IMR-90 (cell line): Measurements from ENCODE around the gene GPR35. TPM values are rescaled to one million over a fixed set of nuclear protein-coding genes. Genes with fewer than 3 reads are reported as not detected.

Experiments used
- ATAC-seq: fragments of 200-7000 bp; cut with Tn5 transposase; 2 replicates; pipeline ENCODE4 v1.9.1; 2020; ENCODE audit warnings: low read depth, mild to moderate bottlenecking, moderate library complexity
- BruUV-seq: library from RNA; stranded (reverse); fragments of 400-500 nt; replicated peaks from 2 replicates; lab custom pipeline; 2021; lab: Mats Ljungman, UMichigan
- CTCF ChIA-PET: fragments of 300-600 bp; formaldehyde crosslinking; extraction: SDS; loops from one replicate; lab custom pipeline; 2021; ENCODE audit warnings: antibody characterized with exemption; lab: Yijun Ruan, JAX
- POLR2A ChIA-PET: fragments of 300-600 bp; sonication (Branson Sonifier 250); formaldehyde crosslinking; loops from one replicate; lab custom pipeline; 2022; ENCODE audit warnings: antibody characterized with exemption; ENCODE audit not compliant: unreplicated experiment; lab: Charles Lee
- DNase-seq: peaks from one replicate; pipeline ENCODE4 v3.0.0; 2013
- H2AFZ ChIP-seq: replicated peaks from 2 replicates; pipeline ENCODE3; 2013; ENCODE audit warnings: low read length, mild to moderate bottlenecking; ENCODE audit not compliant: poor library complexity
- H2AK5ac ChIP-seq: 2 replicates; pipeline ENCODE4 v1.6.1; 2013; ENCODE audit warnings: low read depth, low read length, inconsistent platforms
- H2AK9ac ChIP-seq: replicated peaks from 2 replicates; pipeline ENCODE3; 2013; ENCODE audit warnings: mild to moderate bottlenecking, low read depth, low read length, moderate library complexity; ENCODE audit not compliant: poor library complexity
- H2BK120ac ChIP-seq: 2 replicates; pipeline ENCODE4 v1.6.1; 2013; ENCODE audit warnings: low read depth, low read length, inconsistent platforms
- H2BK15ac ChIP-seq: 3 replicates; pipeline ENCODE4 v1.6.1; 2013; ENCODE audit warnings: low read depth, low read length, inconsistent platforms
- H2BK20ac ChIP-seq: 2 replicates; pipeline ENCODE4 v1.6.1; 2013; ENCODE audit warnings: low read depth, mild to moderate bottlenecking, inconsistent platforms, low read length, moderate library complexity
- H2BK5ac ChIP-seq: 2 replicates; pipeline ENCODE4 v1.6.1; 2013; ENCODE audit warnings: mild to moderate bottlenecking, low read depth, low read length, inconsistent platforms; ENCODE audit not compliant: poor library complexity, severe bottlenecking
- H3K14ac ChIP-seq: replicated peaks from 2 replicates; pipeline ENCODE4 v1.6.1; 2013; ENCODE audit warnings: low read depth, low read length, inconsistent platforms
- H3K18ac ChIP-seq: 2 replicates; pipeline ENCODE4 v1.6.1; 2013; ENCODE audit warnings: low read depth, low read length, control low read depth
- H3K23ac ChIP-seq: 2 replicates; pipeline ENCODE4 v1.6.1; 2013; ENCODE audit warnings: low read depth, low read length, inconsistent platforms
- H3K27ac ChIP-seq: 2 replicates; pipeline ENCODE4 v1.5.1; 2013; ENCODE audit warnings: mild to moderate bottlenecking, control low read depth, low read length; ENCODE audit not compliant: insufficient read depth
- H3K27me3 ChIP-seq: 2 replicates; pipeline ENCODE4 v1.6.1; 2013; ENCODE audit warnings: low read length; ENCODE audit not compliant: control insufficient read depth, insufficient read depth
- H3K36me3 ChIP-seq: 2 replicates; pipeline ENCODE4 v1.6.1; 2013; ENCODE audit warnings: low read length, mixed read lengths; ENCODE audit not compliant: control insufficient read depth, insufficient read depth
- H3K4ac ChIP-seq: 2 replicates; pipeline ENCODE4 v1.6.1; 2013; ENCODE audit warnings: low read depth, low read length, inconsistent platforms
- H3K4me1 ChIP-seq: 2 replicates; pipeline ENCODE4 v1.6.1; 2013; ENCODE audit warnings: low read length, mixed read lengths; ENCODE audit not compliant: control insufficient read depth, insufficient read depth
- H3K4me2 ChIP-seq: 2 replicates; pipeline ENCODE4 v1.6.1; 2013; ENCODE audit warnings: low read depth, mild to moderate bottlenecking, control low read depth, low read length, moderate library complexity
- H3K4me3 ChIP-seq: 2 replicates; pipeline ENCODE4 v1.5.1; 2013; ENCODE audit warnings: low read depth, mild to moderate bottlenecking, control low read depth, low read length, moderate library complexity; ENCODE audit not compliant: insufficient read depth
- H3K56ac ChIP-seq: 2 replicates; pipeline ENCODE4 v1.6.1; 2013; ENCODE audit warnings: low read length, inconsistent platforms; ENCODE audit not compliant: insufficient read depth; ENCODE audit errors: extremely low read depth
- H3K79me1 ChIP-seq, 2 experiments: 2 replicates each; pipeline ENCODE4 v1.6.1; 2013; ENCODE audit warnings: low read length in 2 of 2, inconsistent platforms in 1 of 2, low read depth in 1 of 2
- H3K9ac ChIP-seq: 2 replicates; pipeline ENCODE4 v1.6.1; 2013; ENCODE audit warnings: low read depth, low read length, control low read depth
- H3K9me1 ChIP-seq: 2 replicates; pipeline ENCODE4 v1.6.1; 2013; ENCODE audit warnings: low read length, inconsistent platforms; ENCODE audit not compliant: insufficient read depth
- H3K9me3 ChIP-seq: 2 replicates; pipeline ENCODE4 v1.6.1; 2013; ENCODE audit warnings: low read length; ENCODE audit not compliant: control insufficient read depth, insufficient read depth
- H4K20me1 ChIP-seq: 2 replicates; pipeline ENCODE4 v1.6.1; 2013; ENCODE audit warnings: low read length, inconsistent platforms; ENCODE audit not compliant: insufficient read depth
- H4K5ac ChIP-seq: 2 replicates; pipeline ENCODE4 v1.6.1; 2013; ENCODE audit warnings: mild to moderate bottlenecking, low read depth, low read length, control low read depth
- H4K8ac ChIP-seq, 2 experiments: 2 replicates each; pipeline ENCODE4 v1.6.1; 2013; ENCODE audit warnings: low read depth in 2 of 2, low read length in 2 of 2, control low read depth in 1 of 2, inconsistent platforms in 1 of 2
- H4K91ac ChIP-seq: 2 replicates; pipeline ENCODE4 v1.6.1; 2013; ENCODE audit warnings: low read depth, low read length, inconsistent platforms; ENCODE audit not compliant: insufficient read depth
- BHLHE40 ChIP-seq: fragments of 150-350 bp; IDR thresholded peaks from 2 replicates; pipeline ENCODE4 v1.6.1; 2016; ENCODE audit warnings: mild to moderate bottlenecking, low read depth, low read length
- CEBPB ChIP-seq: IDR thresholded peaks from 2 replicates; pipeline ENCODE4 v1.6.1; 2012; ENCODE audit warnings: low read depth, low read length, improper control_type of control experiment
- CHD1 ChIP-seq: IDR thresholded peaks from 2 replicates; pipeline ENCODE4 v1.6.1; 2012; ENCODE audit warnings: low read depth, low read length, improper control_type of control experiment
- CTCF ChIP-seq: conservative IDR thresholded peaks from 2 replicates; pipeline ENCODE4 v1.5.1; 2012; ENCODE audit warnings: mild to moderate bottlenecking, low read depth, low read length, improper control_type of control experiment
- FOS ChIP-seq: fragments of 150-350 bp; IDR thresholded peaks from 2 replicates; pipeline ENCODE4 v1.6.1; 2016; ENCODE audit warnings: low read depth, low read length
- MAFK ChIP-seq: IDR thresholded peaks from 2 replicates; pipeline ENCODE4 v1.6.1; 2012; ENCODE audit warnings: low read depth, low read length, improper control_type of control experiment
- MAZ ChIP-seq: IDR thresholded peaks from 2 replicates; pipeline ENCODE4 v1.6.1; 2012; ENCODE audit warnings: low read depth, mild to moderate bottlenecking, low read length, improper control_type of control experiment, moderate library complexity, borderline replicate concordance
- MXI1 ChIP-seq: IDR thresholded peaks from 2 replicates; pipeline ENCODE4 v1.6.1; 2012; ENCODE audit warnings: low read depth, mild to moderate bottlenecking, low read length, moderate library complexity, borderline replicate concordance
- NFE2L2 ChIP-seq: fragments of 150-350 bp; IDR thresholded peaks from 2 replicates; pipeline ENCODE4 v1.6.1; 2016; ENCODE audit warnings: low read depth, mild to moderate bottlenecking, low read length
- POLR2A ChIP-seq: IDR thresholded peaks from 2 replicates; pipeline ENCODE4 v1.6.1; 2012; ENCODE audit warnings: mild to moderate bottlenecking, low read depth, low read length
- RAD21 ChIP-seq: IDR thresholded peaks from 2 replicates; pipeline ENCODE4 v1.6.1; 2012; ENCODE audit warnings: low read length, improper control_type of control experiment
- RCOR1 ChIP-seq: IDR thresholded peaks from 2 replicates; pipeline ENCODE4 v1.6.1; 2012; ENCODE audit warnings: mild to moderate bottlenecking, low read length, improper control_type of control experiment; ENCODE audit not compliant: insufficient replicate concordance
- RFX5 ChIP-seq: IDR thresholded peaks from 2 replicates; pipeline ENCODE4 v1.8.0; 2012; ENCODE audit warnings: low read depth, mild to moderate bottlenecking, low read length, moderate library complexity
- SMC3 ChIP-seq: fragments of 150-350 bp; IDR thresholded peaks from 2 replicates; pipeline ENCODE4 v1.6.1; 2016; ENCODE audit warnings: low read depth, mild to moderate bottlenecking, antibody characterized with exemption, low read length, moderate library complexity
- WGBS, 2 experiments: methylation state at CpG; one replicate each; pipeline versions ENCODE4 v1.1.5 to v1.1.7; 2013; ENCODE audit warnings: missing lambda C conversion rate in 2 of 2; ENCODE audit not compliant: insufficient read length in 1 of 2; ENCODE audit errors: extremely low coverage in 2 of 2; 5-methylcytosine and 5-hydroxymethylcytosine counted together
- dilution Hi-C: fragments of 300-500 bp; cut with HindIII; formaldehyde crosslinking; loops from one replicate; pipeline ENCODE4 v1.14.3; 2018; ENCODE audit warnings: low sequenced_read_pairs; ENCODE audit not compliant: unreplicated experiment
- in situ Hi-C: fragments of 300-500 bp; cut with MboI; formaldehyde crosslinking; loops from 3 replicates; pipeline ENCODE4 v1.14.3; 2019; ENCODE audit warnings: low sequenced_read_pairs, inconsistent platforms, mixed read lengths
- intact Hi-C: fragments of 100-400 bp; cut with micrococcal nuclease; formaldehyde crosslinking; loops from 2 replicates; pipeline ENCODE4 v1.10.0; 2022
- polyA plus RNA-seq, 3 experiments: library from polyadenylated mRNA; depleted of rRNA; stranded (reverse); fragments of >200 nt; gene quantifications; 2 replicates each; pipeline ENCODE4 v1.2.3, GENCODE V29; 2012; ENCODE audit warnings: low replicate concordance in 1 of 3
- total RNA-seq: library from RNA; depleted of rRNA; stranded (reverse); fragments of >200 nt; gene quantifications from 2 replicates; pipeline ENCODE4 v1.2.3, GENCODE V29; 2012
- TF ChIP-seq, protein P1 (sequence below): fragments of 150-350 bp; IDR thresholded peaks from 2 replicates; pipeline ENCODE4 v1.6.1; 2017; ENCODE audit warnings: mild to moderate bottlenecking, antibody characterized with exemption, low read length, low read depth
- TF ChIP-seq, protein P2 (sequence below): fragments of 150-350 bp; IDR thresholded peaks from 2 replicates; pipeline ENCODE4 v1.6.1; 2016; ENCODE audit warnings: low read depth, mild to moderate bottlenecking, low read length, moderate library complexity, borderline replicate concordance

The GPR35 gene
- total and polyA plus RNA-seq, 2 of the 4 experiments (the other 2 are of a cell fraction) = 0.31 TPM; not detected in 1

- Histone ChIP-seq H2BK5ac (no peak overlapping the region), H4K5ac (no peak overlapping the region), H2AK9ac (no peak overlapping the region), H3K4ac (no peak overlapping the region), H3K9me1 (no peaks in the 10 kb centered on the region), H2BK15ac (no peak overlapping the region), H3K36me3 (no peaks in the 10 kb centered on the region), H2BK20ac (no peak overlapping the region), H4K91ac (no peak overlapping the region), H3K14ac (no peak overlapping the region), H4K20me1 (no peaks in the 10 kb centered on the region), H3K4me3 (no peak overlapping the region), H3K23ac (no peak overlapping the region), H3K79me1 (no peaks in the 10 kb centered on the region), H3K27me3 (peaks cover 12% of the 10 kb centered on the region), H4K8ac (no peak overlapping the region), H3K9me3 (peaks cover 11% of the 10 kb centered on the region), H3K18ac (no peak overlapping the region), H3K56ac (no peak overlapping the region), H3K4me1 (no peaks in the 10 kb centered on the region), H2BK120ac (no peak overlapping the region), H3K9ac (no peak overlapping the region), H2AFZ (no peak overlapping the region), H3K27ac (no peak overlapping the region), H2AK5ac (no peak overlapping the region), H3K4me2 (no peak overlapping the region)
- ChIA-PET POLR2A (no interaction called here), CTCF (no interaction called here)
- ATAC-seq (no peak), DNase-seq (no peak)
- TF ChIP-seq CHD1 = no peak
- TF ChIP-seq, protein P1, sequence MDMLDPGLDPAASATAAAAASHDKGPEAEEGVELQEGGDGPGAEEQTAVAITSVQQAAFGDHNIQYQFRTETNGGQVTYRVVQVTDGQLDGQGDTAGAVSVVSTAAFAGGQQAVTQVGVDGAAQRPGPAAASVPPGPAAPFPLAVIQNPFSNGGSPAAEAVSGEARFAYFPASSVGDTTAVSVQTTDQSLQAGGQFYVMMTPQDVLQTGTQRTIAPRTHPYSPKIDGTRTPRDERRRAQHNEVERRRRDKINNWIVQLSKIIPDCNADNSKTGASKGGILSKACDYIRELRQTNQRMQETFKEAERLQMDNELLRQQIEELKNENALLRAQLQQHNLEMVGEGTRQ = no peak
- no peak for TF ChIP-seq FOS
- TF ChIP-seq MXI1 = no peak
- no peak for TF ChIP-seq SMC3
- no peak for TF ChIP-seq POLR2A
- TF ChIP-seq NFE2L2 = no peak
- TF ChIP-seq MAZ = no peak
- no peak for TF ChIP-seq BHLHE40
- TF ChIP-seq, protein P2, sequence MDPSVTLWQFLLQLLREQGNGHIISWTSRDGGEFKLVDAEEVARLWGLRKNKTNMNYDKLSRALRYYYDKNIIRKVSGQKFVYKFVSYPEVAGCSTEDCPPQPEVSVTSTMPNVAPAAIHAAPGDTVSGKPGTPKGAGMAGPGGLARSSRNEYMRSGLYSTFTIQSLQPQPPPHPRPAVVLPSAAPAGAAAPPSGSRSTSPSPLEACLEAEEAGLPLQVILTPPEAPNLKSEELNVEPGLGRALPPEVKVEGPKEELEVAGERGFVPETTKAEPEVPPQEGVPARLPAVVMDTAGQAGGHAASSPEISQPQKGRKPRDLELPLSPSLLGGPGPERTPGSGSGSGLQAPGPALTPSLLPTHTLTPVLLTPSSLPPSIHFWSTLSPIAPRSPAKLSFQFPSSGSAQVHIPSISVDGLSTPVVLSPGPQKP = no peak
- TF ChIP-seq RCOR1 = no peak
- no peak for TF ChIP-seq MAFK
- TF ChIP-seq CEBPB = no peak
- TF ChIP-seq RFX5 = no peak
- TF ChIP-seq RAD21 = no peak
- TF ChIP-seq CTCF = no peak
- in situ Hi-C loops (no loop called here), intact Hi-C loops (no loop called here), dilution Hi-C loops (no loop called here)
- BruUV-seq = no TSS peak
- 64% methylated on average over 6 of the region's 11 CpGs; no CpG with 5 or more reads in 1 of the 2 experiments for WGBS, 2 experiments
Observed at GRCh38 chr2:240636563-240637115, 11.4 kb downstream of the GPR35 start.
